ENCODE results near the gene AKR1B1. TPM values are rescaled to one million over a fixed set of nuclear protein-coding genes. Genes with fewer than 3 reads are reported as not detected.

Gene AKR1B1
- total RNA-seq, 4 donors from 2014 or later: 87.3 to 119 (median 95.6) TPM

- Histone ChIP-seq H3K27me3 (no peaks in the 10 kb centered on the region), H3K4me1 (peaks cover 14 to 36% of the 10 kb centered on the region in 2 donors), H3K27ac (no peak overlapping the region), H3K9me3 (no peaks in the 10 kb centered on the region), H3K36me3 (peaks cover 0 to 56% of the 10 kb centered on the region in 2 donors), H3K4me3 (no peak overlapping the region)
- intact Hi-C loops (cut with DNase I; ENCODE audit: low total_unique reads): no loop called here
- TF ChIP-seq CTCF (IDR thresholded peaks at IDR 0.05 in 4 of 5, conservative IDR thresholded peaks at IDR 0.05 in 1 of 5) (no peak), POLR2A (IDR thresholded peaks at IDR 0.05) (no peak)
- ATAC-seq (no peak), DNase-seq (no peak)
- in situ Hi-C loops (cut with MboI; ENCODE audit: low sequenced_read_pairs in 4 of 4): loop anchor here in 1 of 4 donors (5.0 kb wide), 1 partner anchor 111 kb away; no protein-coding TSS in a partner anchor
Observed at GRCh38 chr7:134441264-134441663, 17.6 kb downstream of the AKR1B1 start.

- ATAC-seq: no peak
- TF ChIP-seq POLR2A (IDR thresholded peaks at IDR 0.05) (no peak), CTCF (IDR thresholded peaks at IDR 0.05 in 4 of 5, conservative IDR thresholded peaks at IDR 0.05 in 1 of 5) (no peak)
- intact Hi-C loops (cut with DNase I; ENCODE audit: low total_unique reads) (no loop called here), in situ Hi-C loops (cut with MboI; ENCODE audit: low sequenced_read_pairs in 4 of 4) (loop anchor here in 1 of 4 donors (5.0 kb wide), 1 partner anchor 112 kb away; no protein-coding TSS in a partner anchor)
- H3K27me3 ChIP-seq: no peaks in the 10 kb centered on the region
- H3K27ac ChIP-seq: peak overlapping the region in 1 of 4 donors; percentile 52
- peaks cover 14 to 35% of the 10 kb centered on the region in 2 donors for H3K4me1 ChIP-seq
- H3K4me3 ChIP-seq: no peak overlapping the region
- no peaks in the 10 kb centered on the region for H3K9me3 ChIP-seq
- no peak for DNase-seq
- H3K36me3 ChIP-seq: peaks cover 0 to 48% of the 10 kb centered on the region in 2 donors
Observed at GRCh38 chr7:134440476-134440875, 18.4 kb downstream of the AKR1B1 start.

GRCh38 chr7:134440067-134440466 is 18.8 kb downstream of the AKR1B1 start:
- TF ChIP-seq CTCF (IDR thresholded peaks at IDR 0.05 in 4 of 5, conservative IDR thresholded peaks at IDR 0.05 in 1 of 5) (no peak), POLR2A (IDR thresholded peaks at IDR 0.05) (no peak)
- no peaks in the 10 kb centered on the region for H3K9me3 ChIP-seq
- in situ Hi-C loops (cut with MboI; ENCODE audit: low sequenced_read_pairs in 4 of 4) (loop anchor here in 1 of 4 donors (5.0 kb wide), 1 partner anchor 112 kb away; no protein-coding TSS in a partner anchor), intact Hi-C loops (cut with DNase I; ENCODE audit: low total_unique reads) (no loop called here)
- no peak overlapping the region for H3K4me3 ChIP-seq
- ATAC-seq: peak; percentile 48 to 51
- DNase-seq: peak in 1 of 2 donors; percentile 29
- H3K27me3 ChIP-seq: no peaks in the 10 kb centered on the region
- H3K27ac ChIP-seq: peak overlapping the region in 1 of 4 donors; percentile 52
- peaks cover 0 to 46% of the 10 kb centered on the region in 2 donors for H3K36me3 ChIP-seq
- peaks cover 11 to 31% of the 10 kb centered on the region in 2 donors for H3K4me1 ChIP-seq

GRCh38 chr7:134438946-134439345 is 20.0 kb downstream of the AKR1B1 start:
- intact Hi-C loops (cut with DNase I; ENCODE audit: low total_unique reads) (no loop called here), in situ Hi-C loops (cut with MboI; ENCODE audit: low sequenced_read_pairs in 4 of 4) (loop anchor here in 3 of 4 donors (5.0 to 10.0 kb wide), 3 partner anchors 66 to 168 kb away; no protein-coding TSS in a partner anchor)
- Histone ChIP-seq H3K4me3 (no peak overlapping the region), H3K4me1 (peaks cover 2 to 19% of the 10 kb centered on the region in 2 donors), H3K27ac (no peak overlapping the region), H3K9me3 (no peaks in the 10 kb centered on the region), H3K27me3 (no peaks in the 10 kb centered on the region), H3K36me3 (peaks cover 0 to 36% of the 10 kb centered on the region in 2 donors)
- TF ChIP-seq POLR2A (IDR thresholded peaks at IDR 0.05): no peak
- TF ChIP-seq CTCF (IDR thresholded peaks at IDR 0.05 in 4 of 5, conservative IDR thresholded peaks at IDR 0.05 in 1 of 5): no peak
- DNase-seq: no peak
- ATAC-seq: no peak

Measured in gastrocnemius medialis (tissue), 4 donors.